ENCODE results near the gene SFMBT1.

DNA sequence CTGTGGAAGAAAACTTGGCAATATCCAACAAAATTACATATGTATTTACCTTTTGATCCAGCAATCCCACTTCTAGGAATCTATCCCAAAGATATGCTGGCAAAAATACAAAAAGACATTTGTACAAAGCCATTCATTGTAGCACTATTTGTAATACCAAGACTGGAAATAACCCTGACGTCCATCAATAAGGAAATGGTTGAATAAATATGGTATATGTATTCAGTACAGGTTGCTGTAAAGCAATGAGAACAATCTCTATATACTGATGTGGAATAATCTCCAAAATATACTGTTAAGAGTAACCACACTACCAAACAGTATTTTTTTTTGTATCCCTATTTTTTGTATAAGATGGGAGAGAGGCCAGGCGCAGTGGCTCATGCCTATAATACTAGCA lies 83.7 kb downstream of the SFMBT1 start:
- TF ChIP-seq, protein P1, sequence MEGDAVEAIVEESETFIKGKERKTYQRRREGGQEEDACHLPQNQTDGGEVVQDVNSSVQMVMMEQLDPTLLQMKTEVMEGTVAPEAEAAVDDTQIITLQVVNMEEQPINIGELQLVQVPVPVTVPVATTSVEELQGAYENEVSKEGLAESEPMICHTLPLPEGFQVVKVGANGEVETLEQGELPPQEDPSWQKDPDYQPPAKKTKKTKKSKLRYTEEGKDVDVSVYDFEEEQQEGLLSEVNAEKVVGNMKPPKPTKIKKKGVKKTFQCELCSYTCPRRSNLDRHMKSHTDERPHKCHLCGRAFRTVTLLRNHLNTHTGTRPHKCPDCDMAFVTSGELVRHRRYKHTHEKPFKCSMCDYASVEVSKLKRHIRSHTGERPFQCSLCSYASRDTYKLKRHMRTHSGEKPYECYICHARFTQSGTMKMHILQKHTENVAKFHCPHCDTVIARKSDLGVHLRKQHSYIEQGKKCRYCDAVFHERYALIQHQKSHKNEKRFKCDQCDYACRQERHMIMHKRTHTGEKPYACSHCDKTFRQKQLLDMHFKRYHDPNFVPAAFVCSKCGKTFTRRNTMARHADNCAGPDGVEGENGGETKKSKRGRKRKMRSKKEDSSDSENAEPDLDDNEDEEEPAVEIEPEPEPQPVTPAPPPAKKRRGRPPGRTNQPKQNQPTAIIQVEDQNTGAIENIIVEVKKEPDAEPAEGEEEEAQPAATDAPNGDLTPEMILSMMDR (IDR thresholded peaks at IDR 0.05; ENCODE audit: borderline replicate concordance, extremely low read depth, low read length, poor library complexity, severe bottlenecking) = no peak
- no peak for TF ChIP-seq EZH2 (IDR thresholded peaks at IDR 0.05; ENCODE audit: borderline replicate concordance, low read depth, low read length, severe bottlenecking)

Data from DND-41 (cell line).